SH-SY5Y (cell line): ENCODE measurements around the gene ADAMTSL5.

Experiments used
- GATA2 ChIP-seq: IDR thresholded peaks from 2 replicates; pipeline ENCODE4 v1.6.1; 2011; ENCODE audit warnings: mild to moderate bottlenecking, low read depth, low read length
- GATA3 ChIP-seq: IDR thresholded peaks from 2 replicates; pipeline ENCODE4 v1.6.1; 2011; ENCODE audit warnings: low read depth, mild to moderate bottlenecking, low read length, moderate library complexity

ADAMTSL5 gene

GRCh38 chr19:1512671-1513498 lies at the start of gene ADAMTSL5:
TSS of gene ADAMTSL5 (minus strand) at chr19:1513019. CDS start at chr19:1510943, 2,076 bp downstream.
- no peak for TF ChIP-seq GATA2
- TF ChIP-seq GATA3 = no peak

GRCh38 chr19:1561236-1561842 lies 48.5 kb upstream of the ADAMTSL5 start:
- TF ChIP-seq GATA3 (no peak), GATA2 (no peak)

GRCh38 chr19:1560286-1560882 lies 47.6 kb upstream of the ADAMTSL5 start:
- TF ChIP-seq GATA2 (no peak), GATA3 (no peak)

GRCh38 chr19:1558552-1558951 lies 45.7 kb upstream of the ADAMTSL5 start:
- no peak for TF ChIP-seq GATA2
- TF ChIP-seq GATA3 = no peak

GRCh38 chr19:1556390-1557070 lies 43.7 kb upstream of the ADAMTSL5 start:
- TF ChIP-seq GATA2 (no peak), GATA3 (no peak)

GRCh38 chr19:1555487-1556389 lies 42.9 kb upstream of the ADAMTSL5 start:
- TF ChIP-seq GATA2 (no peak), GATA3 (no peak)

- TF ChIP-seq GATA2 = no peak
Observed at GRCh38 chr19:1554968-1555367, 42.1 kb upstream of the ADAMTSL5 start.

- TF ChIP-seq GATA2 (no peak), GATA3 (no peak)
Observed at GRCh38 chr19:1553415-1553814, 40.6 kb upstream of the ADAMTSL5 start.

- TF ChIP-seq GATA2 = no peak
- no peak for TF ChIP-seq GATA3
Observed at GRCh38 chr19:1551068-1552040, 38.5 kb upstream of the ADAMTSL5 start.

- TF ChIP-seq GATA3 = no peak
- no peak for TF ChIP-seq GATA2
Observed at GRCh38 chr19:1549332-1549945, 36.6 kb upstream of the ADAMTSL5 start.

GRCh38 chr19:1540365-1540925 lies 27.6 kb upstream of the ADAMTSL5 start:
- TF ChIP-seq GATA3 (no peak), GATA2 (no peak)

- TF ChIP-seq GATA2 (no peak), GATA3 (no peak)
Observed at GRCh38 chr19:1538978-1539377, 26.2 kb upstream of the ADAMTSL5 start.
